HG02623 (cell line): ENCODE data around the gene ATP11A.
A peak's percentile ranks its signal among the peaks of the same experiment; 100 is the strongest.
"Not testable (repeated sequence)": the region's sequence is repeated elsewhere in the genome, so short reads cannot be mapped to it uniquely, and the experiment has no call there.

ENCODE experiments used
- ATAC-seq: cut with Tn5 transposase; IDR thresholded peaks from one replicate; pipeline ENCODE4 v1.9.1; 2021; ENCODE audit warnings: moderate library complexity; ENCODE audit not compliant: unreplicated experiment

Gene ATP11A

DNA sequence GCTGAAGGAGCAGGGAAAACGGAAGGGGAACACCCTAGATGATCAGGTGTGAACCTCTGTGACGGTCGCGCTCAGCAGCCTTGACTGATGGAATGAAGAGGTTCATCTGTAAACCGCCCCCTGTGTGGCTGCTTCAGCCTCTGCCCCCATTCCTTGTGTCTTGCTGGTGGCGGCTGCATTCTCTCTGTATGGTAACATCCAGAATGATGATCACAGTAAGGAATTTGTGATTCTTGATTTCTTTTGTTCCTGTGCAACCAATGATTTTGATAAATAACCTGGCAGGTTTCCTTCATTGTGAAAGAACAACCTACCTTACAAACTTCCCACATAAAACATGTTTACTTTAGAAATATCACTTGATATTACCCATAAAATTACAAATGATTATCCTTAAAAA is 160.4 kb downstream of the ATP11A start:
- ATAC-seq: no peak

DNA sequence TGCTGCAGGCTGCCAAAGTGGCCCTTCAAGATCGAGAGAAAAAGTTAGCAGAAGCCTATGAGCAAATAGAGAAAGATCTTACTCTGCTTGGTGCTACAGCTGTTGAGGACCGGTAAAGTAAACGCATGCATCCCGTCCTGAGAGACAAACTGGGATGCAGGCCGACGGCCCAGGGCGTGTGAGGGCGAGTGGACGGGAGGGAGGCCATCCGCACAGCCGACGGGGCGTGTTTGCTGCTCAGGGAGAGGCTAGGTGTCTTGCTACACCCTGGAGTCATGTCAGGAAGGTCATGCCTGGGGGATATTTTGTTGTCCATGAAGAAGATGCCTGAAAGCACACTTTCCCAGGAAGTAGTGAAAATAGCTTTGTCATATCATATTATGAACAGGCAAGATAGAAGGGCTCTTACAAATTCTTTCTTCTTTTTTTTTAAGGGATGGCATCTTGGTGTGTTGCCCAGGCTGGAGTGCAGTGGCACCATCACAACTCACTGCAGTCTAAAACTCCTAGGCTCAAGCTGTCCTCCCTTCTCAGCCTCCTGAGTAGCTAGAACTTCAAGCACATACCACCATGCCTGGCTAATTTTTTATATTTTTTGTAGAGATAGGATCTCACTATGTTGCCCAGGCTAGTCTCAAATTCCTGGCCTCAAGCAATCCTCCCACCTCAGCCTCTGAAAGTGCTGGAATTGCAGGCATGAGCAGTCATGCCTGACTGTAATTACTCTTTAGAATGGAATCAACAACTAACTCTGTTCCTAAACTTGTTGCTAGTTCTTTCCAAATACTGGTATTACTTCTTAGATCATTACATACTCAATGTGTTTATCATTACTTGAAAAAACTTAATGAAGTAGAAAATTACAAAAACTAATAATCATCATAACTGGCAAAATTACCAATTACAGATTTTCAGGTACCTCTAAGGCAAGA is 161.5 kb downstream of the ATP11A start:
- ATAC-seq: no peak

DNA sequence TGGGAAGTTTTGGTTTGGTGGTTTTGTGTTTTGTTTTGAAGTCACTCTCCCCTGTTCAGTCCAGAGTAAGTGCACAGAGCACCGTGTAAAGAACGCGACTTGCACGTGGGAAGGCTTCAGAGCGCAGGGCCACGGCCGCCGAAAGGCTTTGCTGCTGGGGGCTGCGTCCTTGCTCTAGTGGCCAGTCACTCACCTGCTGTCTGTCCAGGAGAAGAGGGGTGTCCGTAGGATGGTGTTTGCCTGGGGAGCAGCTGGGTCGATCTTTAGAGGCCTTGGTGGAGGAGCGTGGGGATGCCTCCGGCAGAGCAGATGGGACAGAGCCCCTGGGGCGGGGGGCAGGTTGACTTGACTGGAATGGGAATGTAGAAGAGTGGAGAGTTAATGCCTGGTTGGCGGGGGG is 162.6 kb downstream of the ATP11A start:
- no peak for ATAC-seq

DNA sequence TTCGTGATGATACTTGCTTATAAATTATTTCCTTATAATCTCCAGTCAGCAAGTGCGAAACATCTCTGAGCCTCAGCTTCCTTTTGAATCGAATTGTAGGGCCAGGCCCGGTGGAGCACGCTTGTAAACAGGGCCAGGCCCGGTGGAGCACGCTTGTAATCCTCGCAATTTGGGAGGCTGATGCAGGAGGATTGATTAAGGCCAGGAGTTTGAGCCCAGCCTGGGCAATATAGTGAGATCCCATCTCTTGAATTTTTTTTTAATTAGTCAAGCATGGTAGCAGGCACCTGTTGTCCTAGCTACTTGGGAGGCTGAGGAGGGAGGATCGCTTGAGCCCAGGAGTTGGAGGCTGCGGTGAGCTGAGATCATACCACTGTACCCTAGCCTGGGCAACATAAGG is 163.0 kb downstream of the ATP11A start:
- no peak for ATAC-seq

DNA sequence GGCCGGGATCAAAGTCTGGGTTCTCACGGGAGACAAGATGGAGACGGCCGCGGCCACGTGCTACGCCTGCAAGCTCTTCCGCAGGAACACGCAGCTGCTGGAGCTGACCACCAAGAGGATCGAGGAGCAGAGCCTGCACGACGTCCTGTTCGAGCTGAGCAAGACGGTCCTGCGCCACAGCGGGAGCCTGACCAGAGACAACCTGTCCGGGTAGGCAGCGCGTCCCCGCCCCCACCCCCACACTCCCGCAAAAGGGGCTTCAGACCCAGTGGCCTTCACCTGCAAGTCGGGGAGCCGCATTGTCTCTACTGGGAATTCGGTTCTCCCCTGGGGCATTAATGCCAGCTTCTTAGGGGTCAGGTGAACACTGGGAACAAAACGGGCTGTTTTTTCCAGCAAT is 164.5 kb downstream of the ATP11A start:
- no peak for ATAC-seq

DNA sequence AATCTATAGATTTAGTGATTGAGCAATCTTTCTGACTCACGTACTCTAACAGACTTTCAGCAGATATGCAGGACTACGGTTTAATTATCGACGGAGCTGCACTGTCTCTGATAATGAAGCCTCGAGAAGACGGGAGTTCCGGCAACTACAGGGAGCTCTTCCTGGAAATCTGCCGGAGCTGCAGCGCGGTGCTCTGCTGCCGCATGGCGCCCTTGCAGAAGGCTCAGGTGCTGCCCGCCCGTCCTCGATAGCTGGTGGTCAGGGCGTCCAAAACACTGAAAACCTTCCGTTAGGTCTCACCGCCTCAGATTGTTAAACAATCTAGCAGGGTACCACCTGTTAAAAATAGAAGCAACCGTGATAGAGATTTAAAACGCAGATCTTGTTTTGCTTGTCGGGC is 166.0 kb downstream of the ATP11A start:
- no peak for ATAC-seq

DNA sequence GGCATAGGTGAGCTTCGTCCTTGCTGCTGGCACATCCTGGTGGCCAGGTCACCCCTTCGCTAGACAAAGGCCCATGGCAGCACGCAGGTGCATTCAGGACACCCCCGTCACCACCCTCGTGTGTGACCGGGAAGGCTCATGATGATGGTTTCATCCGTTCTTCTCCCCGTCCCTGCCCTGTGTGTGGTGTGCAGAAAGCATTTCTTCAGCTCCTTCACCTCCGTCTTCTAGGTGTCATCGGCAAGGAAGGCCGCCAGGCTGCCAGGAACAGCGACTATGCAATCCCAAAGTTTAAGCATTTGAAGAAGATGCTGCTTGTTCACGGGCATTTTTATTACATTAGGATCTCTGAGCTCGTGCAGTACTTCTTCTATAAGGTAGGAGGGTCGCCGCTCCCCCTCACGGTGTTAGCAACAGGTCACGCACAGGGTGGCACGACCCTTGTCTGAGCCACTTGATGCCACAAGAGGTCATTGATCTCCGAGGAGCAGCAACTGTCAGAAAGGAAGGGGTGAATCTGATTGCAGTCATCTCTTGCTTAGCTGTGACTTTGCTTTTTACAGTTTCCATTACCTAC is 168.2 kb downstream of the ATP11A start:
- ATAC-seq: no peak

DNA sequence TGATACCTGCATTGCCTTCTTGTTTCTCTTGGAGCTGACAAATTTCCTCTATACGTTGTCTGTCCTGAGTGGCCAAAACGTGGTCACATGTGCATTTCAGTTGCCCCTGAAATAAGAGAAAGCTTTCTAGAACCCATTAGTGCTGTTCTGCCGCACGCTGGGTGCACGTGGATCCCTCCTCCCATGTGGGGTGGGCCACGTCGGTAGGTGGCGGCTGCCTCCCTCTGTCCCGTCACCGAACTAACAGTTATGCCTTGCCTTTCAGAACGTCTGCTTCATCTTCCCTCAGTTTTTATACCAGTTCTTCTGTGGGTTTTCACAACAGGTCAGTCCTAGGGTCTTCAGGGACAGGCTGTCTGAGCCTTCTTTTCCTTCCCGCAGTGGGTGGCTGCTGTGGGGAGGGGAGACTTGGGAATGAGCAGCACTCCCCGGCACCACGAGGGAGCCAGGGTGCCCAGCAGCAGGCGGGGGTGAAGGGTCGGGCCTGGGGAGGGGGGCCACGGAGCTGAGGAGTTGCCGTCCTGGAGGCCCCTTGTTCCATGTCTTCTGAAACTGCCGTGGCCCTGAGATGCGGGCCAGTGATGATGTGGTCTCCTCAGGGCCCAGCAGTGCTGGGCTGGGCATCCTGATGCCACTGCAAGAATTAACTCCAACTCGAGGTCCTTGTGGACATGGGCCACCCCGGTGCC is 169.4 kb downstream of the ATP11A start:
- ATAC-seq: no peak

DNA sequence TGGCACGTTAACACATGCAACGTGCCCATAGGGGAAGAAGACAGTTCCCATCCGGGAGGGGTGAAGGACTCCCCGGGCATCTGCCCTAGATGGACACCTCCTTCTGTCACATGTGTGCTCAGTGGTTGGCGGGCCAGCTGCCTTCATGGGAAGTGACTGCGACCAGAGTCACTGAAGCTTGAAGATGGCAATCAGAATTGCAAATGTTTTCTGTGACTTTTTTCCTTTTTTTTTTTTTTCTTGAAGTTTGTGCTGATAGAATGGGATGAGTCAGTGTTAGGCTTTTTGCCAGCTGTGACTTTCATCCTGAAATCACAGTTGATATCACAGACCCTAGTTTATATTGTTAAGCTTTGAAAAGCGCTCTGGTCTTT is 170.0 kb downstream of the ATP11A start:
- peak; percentile 75 for ATAC-seq

DNA sequence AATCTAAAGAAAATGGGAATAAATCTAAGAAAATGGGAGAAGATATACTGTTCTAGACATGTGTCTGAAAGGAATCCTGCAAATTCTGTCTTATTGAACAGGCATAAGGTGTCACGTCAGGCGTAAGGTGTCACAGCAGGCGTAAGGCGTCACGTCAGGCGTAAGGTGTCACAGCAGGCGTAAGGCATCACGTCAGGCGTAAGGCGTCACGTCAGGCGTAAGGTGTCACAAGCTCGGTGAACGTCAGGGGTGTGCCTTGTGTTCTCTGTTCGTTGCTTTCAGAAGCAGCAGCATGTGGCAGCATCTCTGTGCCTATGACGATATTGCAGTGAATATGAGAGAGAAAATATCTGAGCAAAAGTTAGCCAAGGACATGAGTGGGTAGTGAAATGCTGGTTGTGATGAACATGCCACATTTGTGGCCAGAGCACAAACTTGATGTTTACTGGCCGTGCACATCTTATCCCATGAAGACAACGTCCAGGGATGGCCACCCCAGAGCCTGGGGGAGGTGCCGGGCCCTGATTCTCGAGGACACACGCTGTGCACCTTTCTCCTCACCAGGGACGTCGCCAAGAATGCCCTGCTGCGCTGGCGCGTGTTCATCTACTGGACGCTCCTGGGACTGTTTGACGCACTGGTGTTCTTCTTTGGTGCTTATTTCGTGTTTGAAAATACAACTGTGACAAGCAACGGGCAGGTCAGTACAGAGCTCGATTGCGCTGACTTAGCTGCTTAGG is 172.2 kb downstream of the ATP11A start:
- ATAC-seq: no peak

DNA sequence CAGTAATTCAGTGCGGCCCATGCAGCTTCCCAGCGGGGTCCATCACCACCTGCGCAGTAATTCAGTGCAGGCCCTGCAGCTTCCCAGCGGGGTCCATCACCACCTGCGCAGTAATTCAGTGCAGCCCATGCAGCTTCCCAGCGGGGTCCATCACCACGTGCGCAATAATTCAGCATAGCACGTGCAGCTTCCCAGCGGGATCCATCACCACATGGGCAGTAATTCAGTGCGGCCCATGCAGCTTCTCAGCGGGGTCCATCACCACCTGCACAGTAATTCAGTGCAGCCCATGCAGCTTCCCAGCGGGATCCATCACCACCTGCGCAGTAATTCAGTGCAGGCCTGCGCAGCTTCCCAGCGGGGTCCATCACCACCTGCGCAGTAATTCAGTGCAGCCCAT is 173.5 kb downstream of the ATP11A start:
- not testable (repeated sequence) for ATAC-seq

DNA sequence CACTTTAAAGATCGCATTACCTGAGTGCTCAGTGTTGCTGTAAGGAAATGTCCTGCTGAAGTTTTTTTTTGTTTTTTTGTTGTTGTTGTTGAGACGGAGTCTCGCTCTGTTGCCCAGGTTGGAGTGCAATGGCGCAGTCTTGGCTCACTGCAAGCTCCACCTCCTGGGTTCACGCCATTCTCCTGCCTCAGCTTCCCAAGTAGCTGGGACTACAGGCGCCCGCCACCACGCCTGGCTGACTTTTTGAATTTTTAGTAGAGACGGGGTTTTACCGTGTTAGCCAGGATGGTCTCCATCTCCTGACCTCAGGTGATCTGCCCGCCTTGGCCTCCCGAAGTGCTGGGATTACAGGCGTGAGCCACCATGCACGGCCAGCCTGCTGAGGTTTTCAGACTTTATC is 175.6 kb downstream of the ATP11A start:
- ATAC-seq: not testable (repeated sequence)

DNA sequence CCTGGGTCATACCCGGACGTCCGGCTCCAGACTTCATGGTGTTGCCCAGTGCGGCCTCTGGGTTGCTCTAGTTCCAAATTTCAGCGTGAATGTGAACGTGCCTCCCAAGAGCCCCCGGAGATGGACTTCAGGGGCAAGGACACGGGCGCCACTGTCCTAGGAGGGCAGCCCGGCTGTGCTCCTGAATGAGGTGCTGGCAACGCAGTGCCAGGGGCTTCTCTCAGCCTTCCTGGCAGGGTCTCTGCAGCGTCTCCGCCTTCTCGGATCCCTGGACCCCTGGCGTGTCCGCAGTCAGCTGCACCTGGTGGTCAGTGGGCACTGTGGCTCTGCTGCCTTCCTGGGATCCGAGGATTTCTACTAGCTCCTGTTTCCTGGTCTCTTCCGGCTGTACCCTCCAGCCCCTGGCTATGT is 177.5 kb downstream of the ATP11A start:
- no peak for ATAC-seq

DNA sequence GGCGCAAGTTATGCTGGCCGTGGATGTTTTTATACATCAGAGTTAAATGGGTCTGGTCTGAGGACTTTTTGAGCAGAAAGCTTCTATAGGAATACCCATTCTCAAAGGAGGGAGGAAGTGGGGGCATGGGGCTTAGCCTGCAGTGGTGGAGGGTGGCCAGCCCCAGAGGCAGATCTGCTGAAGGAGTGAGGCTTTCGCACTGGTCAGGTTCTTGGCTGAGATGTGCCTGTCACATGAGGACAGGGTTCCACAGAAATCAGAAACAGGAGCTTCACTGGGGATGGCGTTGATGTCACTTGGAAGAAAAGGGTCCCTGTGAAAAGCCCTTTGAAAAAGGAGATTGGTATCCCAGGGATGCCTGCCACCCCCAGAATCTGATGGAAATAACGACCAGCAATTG is 178.5 kb downstream of the ATP11A start:
- ATAC-seq: no peak

DNA sequence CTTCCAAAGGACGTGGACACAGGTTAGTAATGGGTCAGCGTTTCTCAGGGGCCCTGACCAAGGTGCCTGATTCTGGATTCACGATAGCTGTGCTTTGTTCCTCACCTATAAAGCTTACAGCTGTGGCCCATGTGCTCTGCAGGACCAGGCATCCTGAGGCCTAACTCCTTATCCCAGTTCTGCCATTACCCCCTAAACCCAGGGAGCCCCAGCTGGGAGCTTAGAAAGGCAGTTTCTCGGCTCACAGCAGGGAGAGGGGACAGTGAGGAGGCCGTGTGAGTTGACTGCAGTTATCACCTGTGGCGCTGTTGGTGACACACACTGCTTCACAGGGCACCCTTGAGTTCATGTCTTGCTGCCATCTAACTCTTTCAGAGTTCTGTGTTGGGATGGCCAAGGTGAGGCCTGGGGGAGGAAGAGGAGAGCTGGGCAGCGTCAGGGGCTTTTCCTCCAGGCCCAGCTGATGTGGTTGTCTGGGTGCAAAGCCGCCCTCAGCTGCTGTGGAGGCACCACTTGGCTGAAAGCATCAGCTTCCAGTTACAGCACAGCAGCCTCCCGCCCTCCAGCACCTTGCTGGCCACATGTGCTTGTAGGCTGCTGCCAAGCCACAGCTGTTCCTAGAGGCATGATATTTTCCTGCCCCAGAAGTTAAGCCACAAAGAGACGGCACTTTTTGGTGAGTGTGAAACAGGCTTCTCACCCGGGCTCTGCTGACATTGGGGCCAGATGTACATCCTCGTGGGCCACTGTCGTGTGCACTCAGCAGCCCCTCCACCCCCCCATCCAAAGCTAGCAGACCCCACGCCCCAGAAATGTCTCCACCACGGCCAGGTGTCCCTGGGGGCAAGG is 179.6 kb downstream of the ATP11A start:
- ATAC-seq: no peak

DNA sequence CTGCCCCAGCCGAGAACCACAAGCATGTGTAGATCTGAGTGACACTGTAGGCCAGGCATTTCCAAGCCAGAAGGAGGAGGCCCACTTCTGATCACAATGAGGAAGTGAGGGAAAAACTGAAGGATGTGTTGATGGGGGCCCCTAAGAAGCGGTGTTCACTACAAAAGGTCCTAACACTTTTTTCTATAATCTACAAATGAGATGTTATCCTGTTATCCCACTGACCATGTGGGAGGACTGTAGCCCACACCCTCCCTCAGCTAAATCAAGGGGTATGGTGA is 180.2 kb downstream of the ATP11A start:
- no peak for ATAC-seq

DNA sequence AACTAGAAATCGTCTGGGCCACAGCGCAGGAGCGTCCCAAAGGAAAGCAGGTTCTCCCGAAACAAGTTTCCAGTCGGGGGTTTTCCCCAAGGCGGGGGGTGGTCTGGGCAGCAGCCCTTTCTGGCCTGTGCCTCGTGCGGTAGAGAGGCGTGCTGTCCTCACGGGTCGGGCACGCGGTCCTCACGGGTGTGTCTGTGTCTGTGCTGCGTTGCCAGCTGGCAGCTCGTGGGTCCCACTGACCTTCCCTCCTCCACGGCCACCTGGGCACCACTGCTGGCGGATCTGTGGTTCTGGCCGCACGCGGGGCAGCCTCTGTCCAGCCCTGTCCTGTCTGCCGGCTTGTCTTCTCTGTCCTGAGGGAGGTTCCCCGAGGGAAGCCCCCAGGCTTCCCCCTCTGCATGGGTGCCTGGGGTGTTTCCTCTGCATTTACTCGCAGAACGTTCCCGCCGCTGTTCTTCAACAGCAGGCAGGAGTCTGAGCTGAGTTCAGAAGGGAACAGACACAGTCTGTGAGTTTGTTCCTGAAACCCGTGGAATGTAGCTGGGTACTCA is 181.0 kb downstream of the ATP11A start:
- ATAC-seq: no peak

DNA sequence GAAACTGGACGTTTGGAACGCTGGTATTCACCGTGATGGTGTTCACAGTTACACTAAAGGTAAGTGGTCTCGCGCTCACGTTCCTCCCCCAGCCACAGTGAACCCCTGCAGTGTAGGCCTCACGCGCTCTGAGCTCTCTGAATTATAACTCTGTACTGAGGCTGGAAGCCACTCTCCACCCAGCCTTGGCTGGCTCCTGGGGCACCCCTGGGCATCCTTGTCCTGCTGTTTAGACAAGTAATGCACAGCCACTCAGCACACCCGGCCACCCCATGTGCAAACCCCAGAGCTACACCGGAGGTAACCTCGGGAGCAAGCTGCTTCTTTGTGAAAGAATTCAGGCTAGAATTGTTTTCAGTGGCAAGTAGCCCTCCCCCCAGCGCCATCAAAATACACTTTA is 181.9 kb downstream of the ATP11A start:
- ATAC-seq: no peak

DNA sequence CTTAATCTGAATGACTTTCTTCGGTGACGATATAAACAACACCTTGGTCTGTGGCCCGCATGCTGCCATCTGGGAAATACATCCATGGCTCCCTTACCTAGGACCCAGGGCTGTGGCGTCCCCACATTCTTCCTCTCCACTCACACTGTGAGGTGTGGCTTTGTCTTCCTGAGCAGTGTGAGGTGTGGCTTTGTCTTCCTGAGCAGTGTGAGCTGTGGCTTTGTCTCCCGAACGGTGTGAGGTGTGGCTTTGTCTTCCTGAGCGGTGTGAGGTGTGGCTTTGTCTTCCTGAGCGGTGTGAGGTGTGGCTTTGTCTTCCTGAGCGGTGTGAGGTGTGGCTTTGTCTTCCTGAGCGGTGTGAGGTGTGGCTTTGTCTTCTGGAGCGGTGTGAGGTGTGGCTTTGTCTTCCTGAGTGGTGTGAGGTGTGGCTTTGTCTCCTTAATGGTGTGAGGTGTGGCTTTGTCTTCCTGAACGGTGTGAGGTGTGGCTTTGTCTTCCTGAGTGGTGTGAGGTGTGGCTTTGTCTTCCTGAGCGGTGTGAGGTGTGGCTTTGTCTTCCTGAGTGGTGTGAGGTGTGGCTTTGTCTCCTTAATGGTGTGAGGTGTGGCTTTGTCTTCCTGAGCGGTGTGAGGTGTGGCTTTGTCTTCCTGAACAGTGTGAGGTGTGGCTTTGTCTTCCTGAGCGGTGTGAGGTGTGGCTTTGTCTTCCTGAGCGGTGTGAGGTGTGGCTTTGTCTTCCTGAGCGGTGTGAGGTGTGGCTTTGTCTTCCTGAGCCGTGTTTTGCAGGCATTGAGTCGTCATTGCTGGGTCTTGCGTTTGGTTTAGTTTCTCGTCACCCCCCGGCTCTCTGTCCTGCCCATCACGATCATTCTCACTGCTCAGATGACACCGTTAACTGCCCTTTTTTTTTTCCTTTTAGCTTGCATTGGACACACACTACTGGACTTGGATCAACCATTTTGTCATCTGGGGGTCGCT is 183.1 kb downstream of the ATP11A start:
- not testable (repeated sequence) for ATAC-seq
